GM12878 (cell line): ENCODE measurements around the gene MAN2A2. TPM values are rescaled to one million over a fixed set of nuclear protein-coding genes. Genes with fewer than 3 reads are reported as not detected.

ENCODE experiments used
- ATAC-seq: fragments of 200-7000 bp; cut with Tn5 transposase; 3 replicates; pipeline ENCODE4 v1.9.1; 2020; ENCODE audit warnings: mild to moderate bottlenecking, moderate library complexity
- BruUV-seq: library from RNA; stranded (reverse); fragments of 400-500 nt; replicated peaks from 2 replicates; lab custom pipeline; 2021; lab: Mats Ljungman, UMichigan
- CTCF ChIA-PET: fragments of 300-600 bp; sonication (Branson Sonifier 250); formaldehyde crosslinking; extraction: SDS; loops from one replicate; lab custom pipeline; 2021; ENCODE audit warnings: inconsistent platforms; lab: Yijun Ruan, JAX
- POLR2A ChIA-PET: fragments of 350-600 bp; formaldehyde crosslinking; extraction: SDS; loops from one replicate; lab custom pipeline; 2021; ENCODE audit warnings: inconsistent platforms; lab: Charles Lee
- RAD21 ChIA-PET: fragments of 300-600 bp; sonication (Branson Sonifier 250); formaldehyde crosslinking; loops from one replicate; lab custom pipeline; 2023; ENCODE audit warnings: antibody characterized with exemption; ENCODE audit not compliant: unreplicated experiment; lab: Charles Lee
- SMC1A ChIA-PET: fragments of 300-600 bp; sonication (Branson Sonifier 250); formaldehyde crosslinking; loops from one replicate; lab custom pipeline; 2023; ENCODE audit not compliant: unreplicated experiment, uncharacterized antibody; lab: Charles Lee
- DNase-seq: peaks from one replicate; pipeline ENCODE4 v3.0.0-alpha.2; 2011; ENCODE audit warnings: low read depth, low spot score
- FAIRE-seq: peaks from 3 replicates; lab custom pipeline; 2011; peaks lifted over from hg19 to GRCh38; lab: Jason Lieb, UNC
- H2AFZ ChIP-seq: 2 replicates; pipeline ENCODE4 v1.6.0; 2011; ENCODE audit warnings: low read depth, low read length, control low read depth; ENCODE audit not compliant: control insufficient read depth
- H3K27ac ChIP-seq: 2 replicates; pipeline ENCODE4 v1.5.1; 2011; ENCODE audit warnings: control low read depth; ENCODE audit not compliant: control insufficient read depth, insufficient read depth
- H3K27me3 ChIP-seq, 2 experiments: replicated peaks in 1 of 2; 2 replicates each; pipeline versions ENCODE4 v1.6.0 to v1.6.1; 2011; ENCODE audit warnings: low read length in 1 of 2; ENCODE audit not compliant: control insufficient read depth in 2 of 2, insufficient read depth in 2 of 2
- H3K36me3 ChIP-seq, 2 experiments: 2 replicates each; pipeline ENCODE4 v1.5.1; 2011; ENCODE audit warnings: low read length in 1 of 2; ENCODE audit not compliant: control insufficient read depth in 2 of 2, insufficient read depth in 2 of 2
- H3K4me1 ChIP-seq: 2 replicates; pipeline ENCODE4 v1.6.1; 2011; ENCODE audit warnings: mild to moderate bottlenecking, low read length, moderate library complexity, mixed read lengths; ENCODE audit not compliant: control insufficient read depth, insufficient read depth
- H3K4me2 ChIP-seq: 2 replicates; pipeline ENCODE4 v1.6.0; 2011; ENCODE audit warnings: control low read depth; ENCODE audit not compliant: control insufficient read depth, insufficient read depth
- H3K4me3 ChIP-seq: fragments of 200-600 bp; sonication (generic); 2 replicates; pipeline ENCODE4 v1.5.1; 2016
- H3K79me2 ChIP-seq: 2 replicates; pipeline ENCODE4 v1.6.0; 2011; ENCODE audit warnings: low read length; ENCODE audit not compliant: control insufficient read depth, insufficient read depth
- H3K9ac ChIP-seq: 2 replicates; pipeline ENCODE4 v1.8.0; 2011; ENCODE audit warnings: low read length, control low read depth, mixed read lengths; ENCODE audit not compliant: control insufficient read depth, insufficient read depth
- H3K9me3 ChIP-seq: replicated peaks from 3 replicates; pipeline ENCODE4 v1.5.1; 2011; ENCODE audit warnings: mild to moderate bottlenecking, low read length; ENCODE audit not compliant: control insufficient read depth, insufficient read depth
- H4K20me1 ChIP-seq: 2 replicates; pipeline ENCODE4 v1.6.0; 2011; ENCODE audit not compliant: control insufficient read depth, insufficient read depth
- CBFB ChIP-seq: IDR thresholded peaks from 2 replicates; pipeline ENCODE4 v1.6.1; 2016; ENCODE audit warnings: antibody characterized with exemption, low read depth
- MTA3 ChIP-seq: IDR thresholded peaks from 2 replicates; pipeline ENCODE4 v1.6.1; 2012; ENCODE audit warnings: low read length, inconsistent platforms, borderline replicate concordance
- NFYA ChIP-seq: IDR thresholded peaks from 2 replicates; pipeline ENCODE4 v1.6.1; 2011; ENCODE audit warnings: low read depth, mild to moderate bottlenecking, low read length, improper control_type of control experiment, borderline replicate concordance
- RUNX3 ChIP-seq: IDR thresholded peaks from 2 replicates; pipeline ENCODE4 v1.6.1; 2012; ENCODE audit warnings: low read length, inconsistent platforms
- TBL1XR1 ChIP-seq: IDR thresholded peaks from 2 replicates; pipeline ENCODE4 v1.6.1; 2012; ENCODE audit warnings: low read depth, low read length, improper control_type of control experiment
- WGBS: methylation state at CpG from one replicate; pipeline ENCODE4 v1.1.6; 2016; ENCODE audit warnings: low lambda C conversion rate; ENCODE audit not compliant: insufficient replicate concordance, insufficient coverage; ENCODE audit errors: missing lambda C conversion rate; 5-methylcytosine and 5-hydroxymethylcytosine counted together
- in situ Hi-C: fragments of 300-500 bp; cut with MboI; formaldehyde crosslinking; loops from 9 replicates; pipeline ENCODE4 v1.14.3; 2018; ENCODE audit warnings: mixed read lengths
- intact Hi-C: fragments of 100-400 bp; cut with micrococcal nuclease; formaldehyde crosslinking; loops from one replicate; pipeline ENCODE4 v1.14.2; 2022; ENCODE audit not compliant: unreplicated experiment
- polyA plus RNA-seq, 11 experiments: library from polyadenylated mRNA; depleted of rRNA in 4 of 11; unstranded in 6 of 11; stranded (reverse) in 5 of 11; fragments of >200 nt; fragmentation: Nextera tagmentation in 4 of 11; fragmentation: Illumina TruSeq in 1 of 11; extraction: Ambion mirVana in 4 of 11; extraction: Trizol in 1 of 11; gene quantifications; 1 replicate in 1 of 11; 2 replicates in 10 of 11; pipeline versions ENCODE4 v1.2.1 to v1.2.3, GENCODE V29; 2011 to 2016; ENCODE audit warnings: inconsistent platforms in 2 of 11, missing spikeins in 2 of 11, low read depth in 1 of 11
- total RNA-seq, 4 experiments: library from RNA; depleted of rRNA in 3 of 4; stranded (reverse); fragments of >200 nt in 3 of 4; fragmentation: Illumina TruSeq in 1 of 4; extraction: Trizol in 1 of 4; gene quantifications; 2 replicates each; pipeline versions ENCODE4 v1.2.1 to v1.2.3, GENCODE V29; 2013 to 2021
- TF ChIP-seq, protein P1 (sequence below): fragments of 450-650 bp; IDR thresholded peaks from 2 replicates; pipeline ENCODE4 v1.6.1; 2017; ENCODE audit warnings: mild to moderate bottlenecking, moderate library complexity
- TF ChIP-seq, protein P2 (sequence below): fragments of 450-650 bp; IDR thresholded peaks from 2 replicates; pipeline ENCODE4 v1.6.1; 2016; ENCODE audit warnings: mild to moderate bottlenecking, moderate library complexity, borderline replicate concordance
- TF ChIP-seq, protein P3 (sequence below): IDR thresholded peaks from 2 replicates; pipeline ENCODE4 v1.6.1; 2011; ENCODE audit warnings: borderline replicate concordance, low read depth, mild to moderate bottlenecking, moderate library complexity, low read length; ENCODE audit not compliant: insufficient read depth, poor library complexity, severe bottlenecking
- TF ChIP-seq, protein P4 (sequence below): IDR thresholded peaks from 2 replicates; pipeline ENCODE4 v1.6.1; 2011; ENCODE audit warnings: low read depth, mild to moderate bottlenecking, low read length, moderate library complexity, borderline replicate concordance; ENCODE audit errors: extremely low read depth
- TF ChIP-seq, protein P5 (sequence below): fragments of 450-650 bp; IDR thresholded peaks from 2 replicates; pipeline ENCODE4 v1.6.1; 2016; ENCODE audit warnings: mild to moderate bottlenecking
- TF ChIP-seq, protein P6 (sequence below): fragments of 150-350 bp; IDR thresholded peaks from 2 replicates; pipeline ENCODE4 v1.6.1; 2014; ENCODE audit warnings: mild to moderate bottlenecking, low read depth, low read length

The MAN2A2 gene
- total and polyA plus RNA-seq, 10 of the 15 experiments (the other 5 are each of a cell fraction or from before 2014, with no cell fraction given): 4.2 to 79.4 (median 23.2) TPM

DNA sequence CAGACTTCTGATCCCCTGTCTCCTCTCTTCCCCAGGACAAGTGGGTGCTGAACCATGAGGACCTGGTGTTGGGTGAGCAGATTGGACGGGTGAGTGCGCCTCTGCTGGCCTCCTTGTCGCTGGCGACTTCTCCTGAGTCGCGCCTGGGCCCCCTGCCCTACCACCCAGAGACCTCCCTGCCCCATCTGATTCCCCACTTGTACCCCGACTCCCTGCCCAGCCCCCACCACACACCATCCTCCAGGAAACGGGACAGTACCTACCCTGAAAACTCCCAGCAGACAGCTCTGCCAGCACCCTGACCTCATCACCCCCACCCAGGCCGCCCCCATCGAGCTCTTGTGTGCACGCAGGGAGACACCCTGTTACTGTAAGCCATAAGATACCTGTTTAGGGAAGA, 11.1 kb upstream of the MAN2A2 start:
- Histone ChIP-seq H3K9me3 (no peaks in the 10 kb centered on the region), H3K36me3 (no peaks in the 10 kb centered on the region; a peak in 2 of 4 replicates), H3K27ac (no peak overlapping the region), H3K27me3 (no peaks in the 10 kb centered on the region), H3K9ac (no peak overlapping the region), H2AFZ (no peak overlapping the region), H4K20me1 (no peaks in the 10 kb centered on the region), H3K4me1 (peaks cover 6% of the 10 kb centered on the region), H3K4me3 (no peak overlapping the region), H3K79me2 (no peaks in the 10 kb centered on the region), H3K4me2 (no peak overlapping the region)
- DNase-seq (no peak), FAIRE-seq (no peak), ATAC-seq (no peak)
- in situ Hi-C loops (no loop called here), intact Hi-C loops (no loop called here)
- POLR2A ChIA-PET: interaction anchor here (0.6 kb wide), 1 partner anchor 1215 kb away, joined by 3 read pairs; no protein-coding TSS in a partner anchor
- TF ChIP-seq TBL1XR1 (no peak), NFYA (no peak), MTA3 (no peak), CBFB (no peak), RUNX3 (no peak)
- TF ChIP-seq, protein P1, sequence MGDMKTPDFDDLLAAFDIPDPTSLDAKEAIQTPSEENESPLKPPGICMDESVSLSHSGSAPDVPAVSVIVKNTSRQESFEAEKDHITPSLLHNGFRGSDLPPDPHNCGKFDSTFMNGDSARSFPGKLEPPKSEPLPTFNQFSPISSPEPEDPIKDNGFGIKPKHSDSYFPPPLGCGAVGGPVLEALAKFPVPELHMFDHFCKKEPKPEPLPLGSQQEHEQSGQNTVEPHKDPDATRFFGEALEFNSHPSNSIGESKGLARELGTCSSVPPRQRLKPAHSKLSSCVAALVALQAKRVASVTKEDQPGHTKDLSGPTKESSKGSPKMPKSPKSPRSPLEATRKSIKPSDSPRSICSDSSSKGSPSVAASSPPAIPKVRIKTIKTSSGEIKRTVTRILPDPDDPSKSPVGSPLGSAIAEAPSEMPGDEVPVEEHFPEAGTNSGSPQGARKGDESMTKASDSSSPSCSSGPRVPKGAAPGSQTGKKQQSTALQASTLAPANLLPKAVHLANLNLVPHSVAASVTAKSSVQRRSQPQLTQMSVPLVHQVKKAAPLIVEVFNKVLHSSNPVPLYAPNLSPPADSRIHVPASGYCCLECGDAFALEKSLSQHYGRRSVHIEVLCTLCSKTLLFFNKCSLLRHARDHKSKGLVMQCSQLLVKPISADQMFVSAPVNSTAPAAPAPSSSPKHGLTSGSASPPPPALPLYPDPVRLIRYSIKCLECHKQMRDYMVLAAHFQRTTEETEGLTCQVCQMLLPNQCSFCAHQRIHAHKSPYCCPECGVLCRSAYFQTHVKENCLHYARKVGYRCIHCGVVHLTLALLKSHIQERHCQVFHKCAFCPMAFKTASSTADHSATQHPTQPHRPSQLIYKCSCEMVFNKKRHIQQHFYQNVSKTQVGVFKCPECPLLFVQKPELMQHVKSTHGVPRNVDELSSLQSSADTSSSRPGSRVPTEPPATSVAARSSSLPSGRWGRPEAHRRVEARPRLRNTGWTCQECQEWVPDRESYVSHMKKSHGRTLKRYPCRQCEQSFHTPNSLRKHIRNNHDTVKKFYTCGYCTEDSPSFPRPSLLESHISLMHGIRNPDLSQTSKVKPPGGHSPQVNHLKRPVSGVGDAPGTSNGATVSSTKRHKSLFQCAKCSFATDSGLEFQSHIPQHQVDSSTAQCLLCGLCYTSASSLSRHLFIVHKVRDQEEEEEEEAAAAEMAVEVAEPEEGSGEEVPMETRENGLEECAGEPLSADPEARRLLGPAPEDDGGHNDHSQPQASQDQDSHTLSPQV: no peak
- TF ChIP-seq, protein P2, sequence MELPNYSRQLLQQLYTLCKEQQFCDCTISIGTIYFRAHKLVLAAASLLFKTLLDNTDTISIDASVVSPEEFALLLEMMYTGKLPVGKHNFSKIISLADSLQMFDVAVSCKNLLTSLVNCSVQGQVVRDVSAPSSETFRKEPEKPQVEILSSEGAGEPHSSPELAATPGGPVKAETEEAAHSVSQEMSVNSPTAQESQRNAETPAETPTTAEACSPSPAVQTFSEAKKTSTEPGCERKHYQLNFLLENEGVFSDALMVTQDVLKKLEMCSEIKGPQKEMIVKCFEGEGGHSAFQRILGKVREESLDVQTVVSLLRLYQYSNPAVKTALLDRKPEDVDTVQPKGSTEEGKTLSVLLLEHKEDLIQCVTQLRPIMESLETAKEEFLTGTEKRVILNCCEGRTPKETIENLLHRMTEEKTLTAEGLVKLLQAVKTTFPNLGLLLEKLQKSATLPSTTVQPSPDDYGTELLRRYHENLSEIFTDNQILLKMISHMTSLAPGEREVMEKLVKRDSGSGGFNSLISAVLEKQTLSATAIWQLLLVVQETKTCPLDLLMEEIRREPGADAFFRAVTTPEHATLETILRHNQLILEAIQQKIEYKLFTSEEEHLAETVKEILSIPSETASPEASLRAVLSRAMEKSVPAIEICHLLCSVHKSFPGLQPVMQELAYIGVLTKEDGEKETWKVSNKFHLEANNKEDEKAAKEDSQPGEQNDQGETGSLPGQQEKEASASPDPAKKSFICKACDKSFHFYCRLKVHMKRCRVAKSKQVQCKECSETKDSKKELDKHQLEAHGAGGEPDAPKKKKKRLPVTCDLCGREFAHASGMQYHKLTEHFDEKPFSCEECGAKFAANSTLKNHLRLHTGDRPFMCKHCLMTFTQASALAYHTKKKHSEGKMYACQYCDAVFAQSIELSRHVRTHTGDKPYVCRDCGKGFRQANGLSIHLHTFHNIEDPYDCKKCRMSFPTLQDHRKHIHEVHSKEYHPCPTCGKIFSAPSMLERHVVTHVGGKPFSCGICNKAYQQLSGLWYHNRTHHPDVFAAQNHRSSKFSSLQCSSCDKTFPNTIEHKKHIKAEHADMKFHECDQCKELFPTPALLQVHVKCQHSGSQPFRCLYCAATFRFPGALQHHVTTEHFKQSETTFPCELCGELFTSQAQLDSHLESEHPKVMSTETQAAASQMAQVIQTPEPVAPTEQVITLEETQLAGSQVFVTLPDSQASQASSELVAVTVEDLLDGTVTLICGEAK: no peak
- TF ChIP-seq, protein P3, sequence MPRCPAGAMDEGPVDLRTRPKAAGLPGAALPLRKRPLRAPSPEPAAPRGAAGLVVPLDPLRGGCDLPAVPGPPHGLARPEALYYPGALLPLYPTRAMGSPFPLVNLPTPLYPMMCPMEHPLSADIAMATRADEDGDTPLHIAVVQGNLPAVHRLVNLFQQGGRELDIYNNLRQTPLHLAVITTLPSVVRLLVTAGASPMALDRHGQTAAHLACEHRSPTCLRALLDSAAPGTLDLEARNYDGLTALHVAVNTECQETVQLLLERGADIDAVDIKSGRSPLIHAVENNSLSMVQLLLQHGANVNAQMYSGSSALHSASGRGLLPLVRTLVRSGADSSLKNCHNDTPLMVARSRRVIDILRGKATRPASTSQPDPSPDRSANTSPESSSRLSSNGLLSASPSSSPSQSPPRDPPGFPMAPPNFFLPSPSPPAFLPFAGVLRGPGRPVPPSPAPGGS: no peak
- TF ChIP-seq, protein P4, sequence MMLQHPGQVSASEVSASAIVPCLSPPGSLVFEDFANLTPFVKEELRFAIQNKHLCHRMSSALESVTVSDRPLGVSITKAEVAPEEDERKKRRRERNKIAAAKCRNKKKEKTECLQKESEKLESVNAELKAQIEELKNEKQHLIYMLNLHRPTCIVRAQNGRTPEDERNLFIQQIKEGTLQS: no peak
- TF ChIP-seq, protein P5, sequence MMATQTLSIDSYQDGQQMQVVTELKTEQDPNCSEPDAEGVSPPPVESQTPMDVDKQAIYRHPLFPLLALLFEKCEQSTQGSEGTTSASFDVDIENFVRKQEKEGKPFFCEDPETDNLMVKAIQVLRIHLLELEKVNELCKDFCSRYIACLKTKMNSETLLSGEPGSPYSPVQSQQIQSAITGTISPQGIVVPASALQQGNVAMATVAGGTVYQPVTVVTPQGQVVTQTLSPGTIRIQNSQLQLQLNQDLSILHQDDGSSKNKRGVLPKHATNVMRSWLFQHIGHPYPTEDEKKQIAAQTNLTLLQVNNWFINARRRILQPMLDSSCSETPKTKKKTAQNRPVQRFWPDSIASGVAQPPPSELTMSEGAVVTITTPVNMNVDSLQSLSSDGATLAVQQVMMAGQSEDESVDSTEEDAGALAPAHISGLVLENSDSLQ: no peak
- TF ChIP-seq, protein P6, sequence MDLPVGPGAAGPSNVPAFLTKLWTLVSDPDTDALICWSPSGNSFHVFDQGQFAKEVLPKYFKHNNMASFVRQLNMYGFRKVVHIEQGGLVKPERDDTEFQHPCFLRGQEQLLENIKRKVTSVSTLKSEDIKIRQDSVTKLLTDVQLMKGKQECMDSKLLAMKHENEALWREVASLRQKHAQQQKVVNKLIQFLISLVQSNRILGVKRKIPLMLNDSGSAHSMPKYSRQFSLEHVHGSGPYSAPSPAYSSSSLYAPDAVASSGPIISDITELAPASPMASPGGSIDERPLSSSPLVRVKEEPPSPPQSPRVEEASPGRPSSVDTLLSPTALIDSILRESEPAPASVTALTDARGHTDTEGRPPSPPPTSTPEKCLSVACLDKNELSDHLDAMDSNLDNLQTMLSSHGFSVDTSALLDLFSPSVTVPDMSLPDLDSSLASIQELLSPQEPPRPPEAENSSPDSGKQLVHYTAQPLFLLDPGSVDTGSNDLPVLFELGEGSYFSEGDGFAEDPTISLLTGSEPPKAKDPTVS: no peak
- 89% methylated on average over 7 of the region's 11 CpGs for WGBS
- RAD21 ChIA-PET: no interaction called here
- SMC1A ChIA-PET: no interaction called here
- BruUV-seq: no TSS peak
- CTCF ChIA-PET: no interaction called here
